Mesendoderm (in vitro differentiated cells): ENCODE measurements around the gene ADRA2C.

ENCODE experiments used
- DNase-seq: peaks from one replicate; pipeline ENCODE4 v3.0.0; 2013
- H2AK5ac ChIP-seq: 2 replicates; pipeline ENCODE4 v1.6.1; 2013; ENCODE audit warnings: low read length, inconsistent platforms
- H2BK120ac ChIP-seq: 2 replicates; pipeline ENCODE4 v1.6.1; 2013; ENCODE audit warnings: low read depth, mild to moderate bottlenecking, low read length, moderate library complexity, mixed read lengths
- H2BK15ac ChIP-seq: replicated peaks from 2 replicates; pipeline ENCODE4 v1.6.1; 2013; ENCODE audit warnings: low read depth, mild to moderate bottlenecking, moderate library complexity
- H2BK5ac ChIP-seq: 2 replicates; pipeline ENCODE4 v1.6.1; 2013; ENCODE audit warnings: low read length, inconsistent platforms
- H3K18ac ChIP-seq: 2 replicates; pipeline ENCODE4 v1.6.1; 2013; ENCODE audit warnings: mild to moderate bottlenecking, low read length, mixed read lengths
- H3K23ac ChIP-seq: one replicate; pipeline ENCODE4 v1.6.1; 2013; ENCODE audit warnings: low read length
- H3K27ac ChIP-seq: 2 replicates; pipeline ENCODE4 v1.5.1; 2013; ENCODE audit warnings: low read depth, mild to moderate bottlenecking, inconsistent platforms, low read length, moderate library complexity
- H3K27me3 ChIP-seq: 2 replicates; pipeline ENCODE4 v1.6.1; 2013; ENCODE audit warnings: low read length, control low read depth, mild to moderate bottlenecking, inconsistent platforms; ENCODE audit not compliant: insufficient read depth, poor library complexity
- H3K36me3 ChIP-seq: 2 replicates; pipeline ENCODE4 v1.6.1; 2013; ENCODE audit warnings: low read length, inconsistent platforms; ENCODE audit not compliant: control insufficient read depth, insufficient read depth
- H3K4ac ChIP-seq: one replicate; pipeline ENCODE4 v1.6.1; 2013; ENCODE audit warnings: low read depth, mild to moderate bottlenecking, low read length, moderate library complexity
- H3K4me1 ChIP-seq: 2 replicates; pipeline ENCODE4 v1.6.1; 2013; ENCODE audit warnings: low read depth, low read length, inconsistent platforms; ENCODE audit not compliant: control insufficient read depth
- H3K4me2 ChIP-seq: 2 replicates; pipeline ENCODE4 v1.6.1; 2013; ENCODE audit warnings: low read length
- H3K4me3 ChIP-seq: 2 replicates; pipeline ENCODE4 v1.5.1; 2013; ENCODE audit warnings: mild to moderate bottlenecking, low read length
- H3K56ac ChIP-seq: one replicate; pipeline ENCODE4 v1.6.1; 2013; ENCODE audit warnings: low read length
- H3K79me1 ChIP-seq: 2 replicates; pipeline ENCODE4 v1.6.1; 2013; ENCODE audit warnings: low read length, inconsistent platforms
- H3K79me2 ChIP-seq: 2 replicates; pipeline ENCODE4 v1.6.1; 2013; ENCODE audit warnings: mild to moderate bottlenecking, low read length; ENCODE audit not compliant: control insufficient read depth, insufficient read depth
- H3K9ac ChIP-seq: 2 replicates; pipeline ENCODE4 v1.6.1; 2013; ENCODE audit warnings: low read length, inconsistent platforms
- H4K5ac ChIP-seq: one replicate; pipeline ENCODE4 v1.6.1; 2013; ENCODE audit warnings: low read length
- H4K8ac ChIP-seq: one replicate; pipeline ENCODE4 v1.6.1; 2013; ENCODE audit warnings: low read depth, mild to moderate bottlenecking, control low read depth, low read length, moderate library complexity
- WGBS: extraction: QIAGEN DNeasy Blood & Tissue Kit; methylation state at CpG from one replicate; pipeline ENCODE4 v1.1.7; 2013; ENCODE audit warnings: low lambda C conversion rate, missing lambda C conversion rate; ENCODE audit not compliant: insufficient coverage; ENCODE audit errors: extremely low coverage; 5-methylcytosine and 5-hydroxymethylcytosine counted together

The ADRA2C gene

DNA sequence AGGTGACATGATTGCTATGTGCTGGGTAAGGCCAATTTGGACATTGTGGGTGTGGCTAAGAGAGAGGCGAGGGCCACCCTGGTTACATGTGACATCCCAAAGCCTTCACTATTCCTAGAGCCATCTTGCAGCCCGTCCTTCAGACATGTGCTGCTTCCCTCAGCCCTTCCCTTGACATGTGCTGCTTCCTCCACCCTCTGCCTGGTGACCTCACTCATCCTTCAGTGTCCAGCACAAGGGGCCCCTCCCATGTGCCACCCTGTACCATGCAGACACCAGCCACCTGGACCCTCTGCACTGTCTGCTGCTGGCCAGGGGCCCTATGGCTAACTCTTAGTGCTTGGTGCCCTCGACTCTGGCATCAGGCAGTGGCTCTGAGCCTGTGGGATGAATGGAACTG lies 27.4 kb downstream of the ADRA2C start:
- Histone ChIP-seq H2BK15ac (no peak overlapping the region), H3K56ac (no peak overlapping the region), H4K5ac (no peak overlapping the region), H3K4ac (no peak overlapping the region), H3K27me3 (no peaks in the 10 kb centered on the region), H2AK5ac (no peak overlapping the region), H3K4me2 (no peak overlapping the region), H4K8ac (no peak overlapping the region), H3K9ac (no peak overlapping the region), H3K79me2 (no peaks in the 10 kb centered on the region), H3K4me3 (no peak overlapping the region), H2BK5ac (no peak overlapping the region), H3K4me1 (no peaks in the 10 kb centered on the region), H2BK120ac (no peak overlapping the region), H3K27ac (no peak overlapping the region), H3K36me3 (no peaks in the 10 kb centered on the region), H3K18ac (no peak overlapping the region), H3K23ac (no peak overlapping the region), H3K79me1 (no peaks in the 10 kb centered on the region)
- WGBS = no CpG with 5 or more reads among the region's 3 CpGs
- no peak for DNase-seq

GRCh38 chr4:3796960-3797359 lies 30.8 kb downstream of the ADRA2C start:
- no CpG with 5 or more reads among the region's 2 CpGs for WGBS
- H3K79me1 ChIP-seq = no peaks in the 10 kb centered on the region

DNA sequence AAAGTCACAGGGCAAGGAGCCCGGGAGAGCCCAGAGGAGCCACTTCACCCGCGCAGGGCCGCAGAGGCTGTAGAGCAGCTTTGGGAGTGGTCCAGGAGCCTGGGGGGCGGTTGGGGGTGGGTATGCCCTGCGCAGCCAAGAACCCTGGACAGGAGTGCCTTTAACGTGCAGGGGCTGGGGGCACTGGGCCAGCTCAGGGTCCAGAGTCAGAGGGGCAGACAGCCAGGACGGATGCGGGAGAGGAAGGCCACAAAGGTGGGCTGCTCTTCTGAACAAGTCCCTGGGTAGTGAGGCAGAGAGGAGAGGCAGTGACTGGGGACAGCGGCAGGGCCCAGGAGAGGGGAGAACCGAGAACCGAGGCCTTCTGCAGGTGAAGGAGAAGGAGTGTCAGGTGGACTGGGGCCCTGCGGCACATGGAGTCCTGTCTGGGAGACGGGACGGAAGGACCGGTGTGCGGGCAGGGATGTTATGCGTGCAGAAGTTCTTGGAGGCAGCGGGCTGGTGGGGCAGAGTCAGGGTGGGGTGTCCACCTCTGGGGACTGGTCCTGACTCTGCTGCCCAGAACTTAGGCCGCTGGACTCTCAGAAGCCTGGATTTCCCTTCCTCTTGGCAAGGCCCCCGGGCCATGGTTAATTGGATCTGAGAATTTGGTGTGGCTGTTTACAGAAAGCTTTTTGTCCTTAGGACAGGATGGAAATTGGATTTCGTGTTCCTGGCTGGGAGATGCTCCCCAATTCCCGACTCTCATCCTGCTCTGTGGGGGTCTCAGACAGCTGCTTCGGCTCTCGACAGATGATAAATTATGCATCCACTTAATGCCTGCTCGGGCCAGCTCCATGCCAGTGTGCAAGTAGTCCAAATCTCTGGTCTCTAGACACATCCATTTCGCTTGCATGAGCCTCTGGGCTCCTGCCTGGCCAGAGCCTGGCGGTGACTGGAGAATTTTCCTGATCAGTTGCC lies 31.9 kb downstream of the ADRA2C start:
- Histone ChIP-seq H2BK5ac (no peak overlapping the region), H3K27ac (no peak overlapping the region), H2AK5ac (no peak overlapping the region), H3K27me3 (no peaks in the 10 kb centered on the region), H4K5ac (no peak overlapping the region), H3K4me3 (no peak overlapping the region), H2BK120ac (no peak overlapping the region), H3K4me2 (no peak overlapping the region), H3K18ac (no peak overlapping the region), H4K8ac (no peak overlapping the region), H3K36me3 (no peaks in the 10 kb centered on the region), H3K4me1 (no peaks in the 10 kb centered on the region), H3K23ac (no peak overlapping the region), H3K4ac (no peak overlapping the region), H2BK15ac (no peak overlapping the region), H3K56ac (no peak overlapping the region), H3K79me1 (no peaks in the 10 kb centered on the region), H3K79me2 (no peaks in the 10 kb centered on the region), H3K9ac (no peak overlapping the region)
- no peak for DNase-seq
- no CpG with 5 or more reads among the region's 28 CpGs for WGBS

More at GRCh38 chr4:3796960-3797359, 30.8 kb downstream of the ADRA2C start:
- no peak overlapping the region for H2BK15ac ChIP-seq
- no peak overlapping the region for H3K9ac ChIP-seq
- H4K8ac ChIP-seq = no peak overlapping the region
- no peak overlapping the region for H2BK120ac ChIP-seq
- no peak overlapping the region for H3K4me3 ChIP-seq
- no peaks in the 10 kb centered on the region for H3K27me3 ChIP-seq
- H2BK5ac ChIP-seq = no peak overlapping the region
- H3K23ac ChIP-seq = no peak overlapping the region
- H3K4ac ChIP-seq = no peak overlapping the region
- H3K79me2 ChIP-seq = no peaks in the 10 kb centered on the region
- H3K27ac ChIP-seq = no peak overlapping the region
- H3K56ac ChIP-seq = no peak overlapping the region
- H2AK5ac ChIP-seq = no peak overlapping the region
- H3K4me1 ChIP-seq = no peaks in the 10 kb centered on the region
- H3K36me3 ChIP-seq = no peaks in the 10 kb centered on the region
- no peak overlapping the region for H3K18ac ChIP-seq
- no peak overlapping the region for H4K5ac ChIP-seq
- H3K4me2 ChIP-seq = no peak overlapping the region
- DNase-seq = no peak

- H2BK15ac ChIP-seq = no peak overlapping the region
- H3K79me1 ChIP-seq = no peaks in the 10 kb centered on the region
- H4K5ac ChIP-seq = no peak overlapping the region
- H2BK5ac ChIP-seq = no peak overlapping the region
- no peak for DNase-seq
- no peak overlapping the region for H3K4me3 ChIP-seq
- no peaks in the 10 kb centered on the region for H3K79me2 ChIP-seq
- H3K27me3 ChIP-seq = no peaks in the 10 kb centered on the region
- H3K4me1 ChIP-seq = no peaks in the 10 kb centered on the region
- H3K36me3 ChIP-seq = no peaks in the 10 kb centered on the region
- no peak overlapping the region for H2BK120ac ChIP-seq
- H3K23ac ChIP-seq = no peak overlapping the region
- H3K56ac ChIP-seq = no peak overlapping the region
- no peak overlapping the region for H4K8ac ChIP-seq
- no CpG with 5 or more reads among the region's 13 CpGs for WGBS
- no peak overlapping the region for H3K27ac ChIP-seq
- H3K4me2 ChIP-seq = no peak overlapping the region
- no peak overlapping the region for H2AK5ac ChIP-seq
- H3K18ac ChIP-seq = no peak overlapping the region
- H3K4ac ChIP-seq = no peak overlapping the region
- no peak overlapping the region for H3K9ac ChIP-seq
Measured at GRCh38 chr4:3799496-3799895, 33.3 kb downstream of the ADRA2C start.

DNA sequence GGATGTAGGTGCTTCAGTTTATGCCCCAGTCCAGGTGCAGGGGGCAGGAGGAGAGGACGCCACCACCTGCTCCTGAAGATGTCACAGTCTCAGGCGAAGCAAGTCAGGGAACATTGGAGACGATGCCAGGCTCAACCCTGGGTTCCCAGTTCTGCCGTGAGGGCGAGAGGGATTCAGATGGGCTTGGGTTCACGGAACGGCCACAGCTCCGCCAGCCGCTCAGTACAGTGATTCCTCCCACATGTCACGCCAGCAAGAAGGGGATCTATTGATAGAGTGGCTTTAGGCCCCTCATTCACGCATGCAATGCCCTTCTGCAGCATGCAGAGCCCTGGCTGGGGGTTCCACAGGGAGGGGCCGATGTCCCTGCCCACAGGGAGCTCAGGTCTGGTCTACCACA lies 34.2 kb downstream of the ADRA2C start:
- Histone ChIP-seq H3K4me2 (no peak overlapping the region), H3K4me1 (no peaks in the 10 kb centered on the region), H3K9ac (no peak overlapping the region), H2BK5ac (no peak overlapping the region), H4K5ac (no peak overlapping the region), H3K4ac (no peak overlapping the region), H3K36me3 (no peaks in the 10 kb centered on the region), H2BK120ac (no peak overlapping the region), H3K79me1 (no peaks in the 10 kb centered on the region), H3K4me3 (no peak overlapping the region), H2BK15ac (no peak overlapping the region), H3K56ac (no peak overlapping the region), H3K79me2 (no peaks in the 10 kb centered on the region), H2AK5ac (no peak overlapping the region), H4K8ac (no peak overlapping the region), H3K27me3 (no peaks in the 10 kb centered on the region), H3K18ac (no peak overlapping the region), H3K23ac (no peak overlapping the region), H3K27ac (no peak overlapping the region)
- no CpG with 5 or more reads among the region's 12 CpGs for WGBS
- DNase-seq = no peak
